Keratinocyte (primary cell): ENCODE data around the gene DHX57. TPM values are rescaled to one million over a fixed set of nuclear protein-coding genes. Genes with fewer than 3 reads are reported as not detected.

ENCODE experiments used
- DNase-seq: peaks from one replicate; pipeline ENCODE4 v3.0.0-alpha.2; 2011; ENCODE audit warnings: low read depth, missing footprints, low spot score
- FAIRE-seq: peaks from 2 replicates; lab custom pipeline; 2011; peaks lifted over from hg19 to GRCh38; lab: Jason Lieb, UNC
- H2AFZ ChIP-seq: 2 replicates; pipeline ENCODE4 v1.6.0; 2012; ENCODE audit warnings: low read length, control low read depth, inconsistent platforms; ENCODE audit not compliant: control insufficient read depth
- H3K27ac ChIP-seq: 2 replicates; pipeline ENCODE4 v1.5.1; 2011; ENCODE audit warnings: low read length; ENCODE audit not compliant: control insufficient read depth, insufficient read depth
- H3K27me3 ChIP-seq: 3 replicates; pipeline ENCODE4 v1.6.0; 2011; ENCODE audit warnings: low read length; ENCODE audit not compliant: control insufficient read depth, insufficient read depth; ENCODE audit errors: extremely low read depth
- H3K36me3 ChIP-seq, 2 experiments: 2 replicates in 1 of 2; 3 replicates in 1 of 2; pipeline ENCODE4 v1.5.1; 2011; ENCODE audit warnings: low read length in 2 of 2, mild to moderate bottlenecking in 1 of 2; ENCODE audit not compliant: control insufficient read depth in 2 of 2, insufficient read depth in 2 of 2; ENCODE audit errors: extremely low read depth in 1 of 2
- H3K4me1 ChIP-seq: 3 replicates; pipeline ENCODE4 v1.5.1; 2011; ENCODE audit warnings: low read length; ENCODE audit not compliant: control insufficient read depth, insufficient read depth; ENCODE audit errors: extremely low read depth
- H3K4me2 ChIP-seq: 3 replicates; pipeline ENCODE4 v1.6.0; 2011; ENCODE audit warnings: low read depth, low read length; ENCODE audit not compliant: control insufficient read depth, insufficient read depth; ENCODE audit errors: extremely low read depth
- H3K4me3 ChIP-seq, 3 experiments: fragments of 200-600 bp in 1 of 3; sonication (generic) in 1 of 3; 2 replicates in 2 of 3; 3 replicates in 1 of 3; pipeline ENCODE4 v1.5.1; 2011 to 2016; ENCODE audit warnings: low read length in 3 of 3, mild to moderate bottlenecking in 3 of 3, control low read depth in 2 of 3, inconsistent platforms in 1 of 3, low read depth in 1 of 3, mixed read lengths in 1 of 3, mixed run types in 1 of 3, moderate library complexity in 1 of 3; ENCODE audit not compliant: control insufficient read depth in 2 of 3, insufficient read depth in 2 of 3; ENCODE audit errors: extremely low read depth in 1 of 3
- H3K79me2 ChIP-seq: 2 replicates; pipeline ENCODE4 v1.6.0; 2012; ENCODE audit warnings: low read length; ENCODE audit not compliant: control insufficient read depth, insufficient read depth
- H3K9ac ChIP-seq: 3 replicates; pipeline ENCODE4 v1.6.0; 2011; ENCODE audit warnings: low read length; ENCODE audit not compliant: control insufficient read depth, insufficient read depth; ENCODE audit errors: extremely low read depth
- H3K9me1 ChIP-seq: 3 replicates; pipeline ENCODE4 v1.6.0; 2011; ENCODE audit warnings: low read length; ENCODE audit not compliant: control insufficient read depth, insufficient read depth; ENCODE audit errors: extremely low read depth
- H3K9me3 ChIP-seq: 2 replicates; pipeline ENCODE4 v1.5.1; 2012; ENCODE audit warnings: low read depth, low read length; ENCODE audit not compliant: control insufficient read depth
- H4K20me1 ChIP-seq: 3 replicates; pipeline ENCODE4 v1.6.0; 2011; ENCODE audit warnings: low read length; ENCODE audit not compliant: control insufficient read depth, insufficient read depth; ENCODE audit errors: extremely low read depth
- CTCF ChIP-seq, 3 experiments: IDR thresholded peaks in 1 of 3; conservative IDR thresholded peaks in 1 of 3; optimal IDR thresholded peaks in 1 of 3; 2 replicates in 2 of 3; 3 replicates in 1 of 3; pipeline versions ENCODE3 to v1.5.1; 2011; ENCODE audit warnings: low read length in 3 of 3, mild to moderate bottlenecking in 3 of 3, moderate library complexity in 2 of 3, control low read depth in 1 of 3, inconsistent platforms in 1 of 3; ENCODE audit not compliant: insufficient read depth in 2 of 3; ENCODE audit errors: extremely low read depth in 1 of 3
- EZH2 ChIP-seq: IDR thresholded peaks from one replicate; pipeline ENCODE4 v1.6.1; 2012; ENCODE audit warnings: inconsistent platforms, mild to moderate bottlenecking, low read length, moderate library complexity
- dilution Hi-C: fragments of 300-500 bp; cut with MboI; formaldehyde crosslinking; loops from one replicate; pipeline ENCODE4 v1.7.0; 2020; ENCODE audit warnings: low sequenced_read_pairs; ENCODE audit not compliant: extremely low pct_ligation_motif_present
- polyA plus RNA-seq, 5 experiments: library from polyadenylated mRNA; depleted of rRNA in 3 of 5; stranded (reverse) in 3 of 5; stranded (forward) in 1 of 5; unstranded in 1 of 5; fragments of >200 nt; gene quantifications; 1 replicate in 1 of 5; 2 replicates in 3 of 5; 3 replicates in 1 of 5; pipeline versions ENCODE4 v1.2.1 to v1.2.3, GENCODE V29; 2011 to 2012; ENCODE audit warnings: missing spikeins in 2 of 5, low read depth in 1 of 5, low replicate concordance in 1 of 5

The DHX57 gene
- polyA plus RNA-seq, 1 donor (not counting 4 experiments of a cell fraction or from before 2014, with no cell fraction given): 19.0 TPM

DNA sequence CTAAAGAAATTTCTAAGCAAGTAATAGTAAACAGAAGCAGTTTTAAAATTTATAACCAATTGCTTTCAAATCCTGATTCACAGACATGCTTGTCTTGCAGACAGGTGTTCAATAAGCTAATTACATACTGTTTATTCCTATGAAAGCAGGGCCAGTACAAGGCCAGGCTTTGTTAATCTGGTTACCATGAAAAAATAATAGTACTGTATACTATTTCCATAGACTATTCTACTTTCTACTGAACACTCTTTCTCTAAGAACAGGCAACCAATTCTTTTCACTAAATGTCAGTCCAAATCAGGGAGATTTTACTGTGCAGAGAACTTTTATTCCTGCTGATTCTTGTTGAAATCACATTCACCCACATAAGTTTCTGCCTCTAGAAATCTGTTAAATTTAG is 121.7 kb downstream of the DHX57 start:
- H3K27ac ChIP-seq: no peak overlapping the region
- H2AFZ ChIP-seq: peak overlapping the region; percentile 36
- H3K79me2 ChIP-seq: peaks cover 21% of the 10 kb centered on the region
- peaks cover 10% of the 10 kb centered on the region for H3K4me1 ChIP-seq
- no peak for FAIRE-seq
- H3K36me3 ChIP-seq: peaks cover 0 to 8% of the 10 kb centered on the region in 2 experiments
- no peak overlapping the region for H3K4me2 ChIP-seq
- H3K9me1 ChIP-seq: no peaks in the 10 kb centered on the region
- no peak for TF ChIP-seq CTCF (optimal IDR thresholded peaks at IDR 0.05 in 1 of 3, IDR thresholded peaks at IDR 0.05 in 1 of 3, conservative IDR thresholded peaks at IDR 0.05 in 1 of 3; ENCODE audit: extremely low read depth in 1 of 3, insufficient read depth in 2 of 3, low read length in 3 of 3)
- no peak for TF ChIP-seq EZH2
- no peak overlapping the region for H3K4me3 ChIP-seq
- DNase-seq: no peak
- peaks cover 11% of the 10 kb centered on the region for H4K20me1 ChIP-seq
- no peaks in the 10 kb centered on the region for H3K27me3 ChIP-seq
- H3K9me3 ChIP-seq: no peaks in the 10 kb centered on the region
- dilution Hi-C loops: no loop called here
- H3K9ac ChIP-seq: no peak overlapping the region

GRCh38 chr2:38751596-38752410 is 123.9 kb downstream of the DHX57 start:
- peak overlapping the region; percentile 99 for H2AFZ ChIP-seq
- peak overlapping the region; percentile 99 for H3K27ac ChIP-seq
- TF ChIP-seq EZH2: no peak
- no peak for TF ChIP-seq CTCF (optimal IDR thresholded peaks at IDR 0.05 in 1 of 3, IDR thresholded peaks at IDR 0.05 in 1 of 3, conservative IDR thresholded peaks at IDR 0.05 in 1 of 3; ENCODE audit: extremely low read depth in 1 of 3, insufficient read depth in 2 of 3, low read length in 3 of 3)
- no peaks in the 10 kb centered on the region for H3K9me1 ChIP-seq
- peaks cover 29% of the 10 kb centered on the region for H3K4me1 ChIP-seq
- no peaks in the 10 kb centered on the region for H3K9me3 ChIP-seq
- peaks cover 29% of the 10 kb centered on the region for H4K20me1 ChIP-seq
- dilution Hi-C loops: no loop called here
- peaks cover 43% of the 10 kb centered on the region for H3K79me2 ChIP-seq
- no peak for FAIRE-seq
- no peak for DNase-seq
- H3K9ac ChIP-seq: peak overlapping the region; percentile 100
- no peaks in the 10 kb centered on the region for H3K27me3 ChIP-seq
- H3K36me3 ChIP-seq: peaks cover 13 to 29% of the 10 kb centered on the region in 2 experiments
- peak overlapping the region; percentile 80 to 98 (median 83) for H3K4me3 ChIP-seq
- peak overlapping the region; percentile 98 for H3K4me2 ChIP-seq
